GM12878 (cell line): ENCODE data around the gene MXI1. TPM values are rescaled to one million over a fixed set of nuclear protein-coding genes. Genes with fewer than 3 reads are reported as not detected.

Source experiments
- ATAC-seq: fragments of 200-7000 bp; cut with Tn5 transposase; 3 replicates; pipeline ENCODE4 v1.9.1; 2020; ENCODE audit warnings: mild to moderate bottlenecking, moderate library complexity
- BruUV-seq: library from RNA; stranded (reverse); fragments of 400-500 nt; replicated peaks from 2 replicates; lab custom pipeline; 2021; lab: Mats Ljungman, UMichigan
- CTCF ChIA-PET: fragments of 300-600 bp; sonication (Branson Sonifier 250); formaldehyde crosslinking; extraction: SDS; loops from one replicate; lab custom pipeline; 2021; ENCODE audit warnings: inconsistent platforms; lab: Yijun Ruan, JAX
- POLR2A ChIA-PET: fragments of 350-600 bp; formaldehyde crosslinking; extraction: SDS; loops from one replicate; lab custom pipeline; 2021; ENCODE audit warnings: inconsistent platforms; lab: Charles Lee
- RAD21 ChIA-PET: fragments of 300-600 bp; sonication (Branson Sonifier 250); formaldehyde crosslinking; loops from one replicate; lab custom pipeline; 2023; ENCODE audit warnings: antibody characterized with exemption; ENCODE audit not compliant: unreplicated experiment; lab: Charles Lee
- SMC1A ChIA-PET: fragments of 300-600 bp; sonication (Branson Sonifier 250); formaldehyde crosslinking; loops from one replicate; lab custom pipeline; 2023; ENCODE audit not compliant: unreplicated experiment, uncharacterized antibody; lab: Charles Lee
- DNase-seq: peaks from one replicate; pipeline ENCODE4 v3.0.0-alpha.2; 2011; ENCODE audit warnings: low read depth, low spot score
- FAIRE-seq: peaks from 3 replicates; lab custom pipeline; 2011; peaks lifted over from hg19 to GRCh38; lab: Jason Lieb, UNC
- H2AFZ ChIP-seq: 2 replicates; pipeline ENCODE4 v1.6.0; 2011; ENCODE audit warnings: low read depth, low read length, control low read depth; ENCODE audit not compliant: control insufficient read depth
- H3K27ac ChIP-seq: 2 replicates; pipeline ENCODE4 v1.5.1; 2011; ENCODE audit warnings: control low read depth; ENCODE audit not compliant: control insufficient read depth, insufficient read depth
- H3K27me3 ChIP-seq, 2 experiments: replicated peaks in 1 of 2; 2 replicates each; pipeline versions ENCODE4 v1.6.0 to v1.6.1; 2011; ENCODE audit warnings: low read length in 1 of 2; ENCODE audit not compliant: control insufficient read depth in 2 of 2, insufficient read depth in 2 of 2
- H3K36me3 ChIP-seq, 2 experiments: 2 replicates each; pipeline ENCODE4 v1.5.1; 2011; ENCODE audit warnings: low read length in 1 of 2; ENCODE audit not compliant: control insufficient read depth in 2 of 2, insufficient read depth in 2 of 2
- H3K4me1 ChIP-seq: 2 replicates; pipeline ENCODE4 v1.6.1; 2011; ENCODE audit warnings: mild to moderate bottlenecking, low read length, moderate library complexity, mixed read lengths; ENCODE audit not compliant: control insufficient read depth, insufficient read depth
- H3K4me2 ChIP-seq: 2 replicates; pipeline ENCODE4 v1.6.0; 2011; ENCODE audit warnings: control low read depth; ENCODE audit not compliant: control insufficient read depth, insufficient read depth
- H3K4me3 ChIP-seq: fragments of 200-600 bp; sonication (generic); 2 replicates; pipeline ENCODE4 v1.5.1; 2016
- H3K79me2 ChIP-seq: 2 replicates; pipeline ENCODE4 v1.6.0; 2011; ENCODE audit warnings: low read length; ENCODE audit not compliant: control insufficient read depth, insufficient read depth
- H3K9ac ChIP-seq: 2 replicates; pipeline ENCODE4 v1.8.0; 2011; ENCODE audit warnings: low read length, control low read depth, mixed read lengths; ENCODE audit not compliant: control insufficient read depth, insufficient read depth
- H3K9me3 ChIP-seq: replicated peaks from 3 replicates; pipeline ENCODE4 v1.5.1; 2011; ENCODE audit warnings: mild to moderate bottlenecking, low read length; ENCODE audit not compliant: control insufficient read depth, insufficient read depth
- H4K20me1 ChIP-seq: 2 replicates; pipeline ENCODE4 v1.6.0; 2011; ENCODE audit not compliant: control insufficient read depth, insufficient read depth
- ATF7 ChIP-seq: fragments of 450-650 bp; IDR thresholded peaks from 2 replicates; pipeline ENCODE4 v1.6.1; 2016; ENCODE audit warnings: low read depth, mild to moderate bottlenecking
- BMI1 ChIP-seq: fragments of 450-650 bp; IDR thresholded peaks from 2 replicates; pipeline ENCODE4 v1.6.1; 2016; ENCODE audit warnings: mild to moderate bottlenecking, moderate library complexity, borderline replicate concordance
- FOS ChIP-seq: IDR thresholded peaks from 3 replicates; pipeline ENCODE4 v1.6.1; 2011; ENCODE audit warnings: borderline replicate concordance; ENCODE audit not compliant: insufficient read length; ENCODE audit errors: extremely low read depth
- HSF1 ChIP-seq: fragments of 150-350 bp; IDR thresholded peaks from 2 replicates; pipeline ENCODE4 v1.6.1; 2014; ENCODE audit warnings: mild to moderate bottlenecking, low read depth, low read length
- IRF5 ChIP-seq: fragments of 450-650 bp; IDR thresholded peaks from 2 replicates; pipeline ENCODE4 v1.6.1; 2017; ENCODE audit warnings: borderline replicate concordance
- RB1 ChIP-seq: fragments of 450-650 bp; formaldehyde crosslinking; IDR thresholded peaks from 2 replicates; pipeline ENCODE4 v1.6.1; 2017; ENCODE audit warnings: mild to moderate bottlenecking, borderline replicate concordance
- RELB ChIP-seq: fragments of 450-650 bp; IDR thresholded peaks from 2 replicates; pipeline ENCODE4 v1.6.1; 2017; ENCODE audit warnings: low read depth, mild to moderate bottlenecking, moderate library complexity
- SPI1 ChIP-seq: IDR thresholded peaks from 2 replicates; pipeline ENCODE4 v1.6.1; 2011; ENCODE audit warnings: low read depth, mild to moderate bottlenecking, low read length, moderate library complexity, borderline replicate concordance; ENCODE audit not compliant: insufficient read depth
- SREBF2 ChIP-seq: IDR thresholded peaks from 2 replicates; pipeline ENCODE4 v1.6.1; 2012; ENCODE audit warnings: mild to moderate bottlenecking, low read length
- TAF1 ChIP-seq: IDR thresholded peaks from 2 replicates; pipeline ENCODE4 v1.6.1; 2011; ENCODE audit warnings: mild to moderate bottlenecking, low read depth, low read length, borderline replicate concordance
- TCF12 ChIP-seq: IDR thresholded peaks from 2 replicates; pipeline ENCODE4 v1.6.1; 2011; ENCODE audit warnings: low read depth, mild to moderate bottlenecking, low read length
- WGBS: methylation state at CpG from one replicate; pipeline ENCODE4 v1.1.6; 2016; ENCODE audit warnings: low lambda C conversion rate; ENCODE audit not compliant: insufficient replicate concordance, insufficient coverage; ENCODE audit errors: missing lambda C conversion rate; 5-methylcytosine and 5-hydroxymethylcytosine counted together
- in situ Hi-C: fragments of 300-500 bp; cut with MboI; formaldehyde crosslinking; loops from 9 replicates; pipeline ENCODE4 v1.14.3; 2018; ENCODE audit warnings: mixed read lengths
- intact Hi-C: fragments of 100-400 bp; cut with micrococcal nuclease; formaldehyde crosslinking; loops from one replicate; pipeline ENCODE4 v1.14.2; 2022; ENCODE audit not compliant: unreplicated experiment
- polyA plus RNA-seq, 11 experiments: library from polyadenylated mRNA; depleted of rRNA in 4 of 11; unstranded in 6 of 11; stranded (reverse) in 5 of 11; fragments of >200 nt; fragmentation: Nextera tagmentation in 4 of 11; fragmentation: Illumina TruSeq in 1 of 11; extraction: Ambion mirVana in 4 of 11; extraction: Trizol in 1 of 11; gene quantifications; 1 replicate in 1 of 11; 2 replicates in 10 of 11; pipeline versions ENCODE4 v1.2.1 to v1.2.3, GENCODE V29; 2011 to 2016; ENCODE audit warnings: inconsistent platforms in 2 of 11, missing spikeins in 2 of 11, low read depth in 1 of 11
- total RNA-seq, 4 experiments: library from RNA; depleted of rRNA in 3 of 4; stranded (reverse); fragments of >200 nt in 3 of 4; fragmentation: Illumina TruSeq in 1 of 4; extraction: Trizol in 1 of 4; gene quantifications; 2 replicates each; pipeline versions ENCODE4 v1.2.1 to v1.2.3, GENCODE V29; 2013 to 2021

Gene MXI1
- total and polyA plus RNA-seq, 10 of the 15 experiments (the other 5 are each of a cell fraction or from before 2014, with no cell fraction given) = 0.23 to 8.0 (median 0.41) TPM

- DNase-seq (no peak), FAIRE-seq (no peak), ATAC-seq (no peak)
- in situ Hi-C loops = loop anchor here (5.0 kb wide), 1 partner anchor 147 kb away; no protein-coding TSS in a partner anchor
- Histone ChIP-seq H3K4me2 (no peak overlapping the region), H4K20me1 (no peaks in the 10 kb centered on the region), H3K9ac (no peak overlapping the region), H3K9me3 (no peaks in the 10 kb centered on the region), H3K27ac (no peak overlapping the region), H2AFZ (no peak overlapping the region), H3K4me3 (no peak overlapping the region), H3K27me3 (no peaks in the 10 kb centered on the region), H3K79me2 (no peaks in the 10 kb centered on the region), H3K36me3 (peaks cover 0 to 8% of the 10 kb centered on the region in 2 experiments; a peak in 2 of 4 replicates), H3K4me1 (no peaks in the 10 kb centered on the region)
- TF ChIP-seq TCF12 (no peak), SPI1 (peak; percentile 9; the same call in 1 of the 2 replicates)
- WGBS = 95% methylated on average over 3 of the region's 3 CpGs
- ChIA-PET CTCF (interaction anchor here (1.2 to 6.7 kb wide), 5 partner anchors 9 to 306 kb away, joined by 3 to 105 read pairs (median 7); no protein-coding TSS in a partner anchor), POLR2A (no interaction called here), SMC1A (interaction anchor here (0.6 to 2.3 kb wide), 5 partner anchors 10 to 872 kb away, joined by 3 to 8 read pairs (median 4); no protein-coding TSS in a partner anchor), RAD21 (interaction anchor here (1.4 kb wide), 1 partner anchor 140 kb away, joined by 3 read pairs; no protein-coding TSS in a partner anchor)
- intact Hi-C loops = loop anchor here (5.0 kb wide), 1 partner anchor 402 kb away; no protein-coding TSS in a partner anchor
- no TSS peak for BruUV-seq
These were observed 76.9 kb downstream of the MXI1 start for GRCh38 chr10:110284262-110284661.

GRCh38 chr10:110285501-110285900 is 78.1 kb downstream of the MXI1 start:
- Histone ChIP-seq H4K20me1 (no peaks in the 10 kb centered on the region), H3K4me2 (no peak overlapping the region), H3K27ac (no peak overlapping the region), H2AFZ (no peak overlapping the region), H3K4me1 (no peaks in the 10 kb centered on the region), H3K9ac (no peak overlapping the region), H3K36me3 (peaks cover 0 to 8% of the 10 kb centered on the region in 2 experiments; a peak in 2 of 4 replicates), H3K9me3 (no peaks in the 10 kb centered on the region), H3K27me3 (no peaks in the 10 kb centered on the region), H3K79me2 (no peaks in the 10 kb centered on the region), H3K4me3 (no peak overlapping the region)
- no TSS peak for BruUV-seq
- intact Hi-C loops = no loop called here
- DNase-seq (no peak), FAIRE-seq (no peak), ATAC-seq (no peak; the same call in 2 of the 3 replicates)
- SMC1A ChIA-PET = interaction anchor here (0.8 to 2.4 kb wide), 4 partner anchors 11 to 147 kb away, joined by 4 to 11 read pairs (median 6); no protein-coding TSS in a partner anchor
- RAD21 ChIA-PET = interaction anchor here (1.5 kb wide), 1 partner anchor 149 kb away, joined by 3 read pairs; no protein-coding TSS in a partner anchor
- in situ Hi-C loops = no loop called here
- CTCF ChIA-PET = interaction anchor here (0.7 to 2.0 kb wide), 6 partner anchors 11 to 147 kb away, joined by 3 to 9 read pairs (median 4); partner anchors contain the start of gene SMNDC1
- 97% methylated on average over 2 of the region's 2 CpGs for WGBS
- POLR2A ChIA-PET = interaction anchor here (0.5 to 1.3 kb wide), 3 partner anchors 11 to 148 kb away, joined by 3 read pairs; no protein-coding TSS in a partner anchor
- TF ChIP-seq SREBF2 (no peak), HSF1 (no peak), ATF7 (no peak), RELB (no peak), BMI1 (no peak), SPI1 (no peak), IRF5 (no peak), RB1 (no peak), FOS (no peak), TAF1 (no peak)
